PFSK-1 (cell line): ENCODE results near the gene FIBIN. TPM values are rescaled to one million over a fixed set of nuclear protein-coding genes. Genes with fewer than 3 reads are reported as not detected.

ENCODE experiments used
- FOXP2 ChIP-seq: optimal IDR thresholded peaks from 2 replicates; pipeline ENCODE3; 2011; ENCODE audit warnings: borderline replicate concordance, control low read depth, inconsistent platforms; ENCODE audit not compliant: insufficient read depth; ENCODE audit errors: extremely low read length, extremely low read depth
- POLR2AphosphoS5 ChIP-seq: IDR thresholded peaks from 2 replicates; pipeline ENCODE4 v1.6.1; 2012; ENCODE audit warnings: low read depth, mild to moderate bottlenecking, control low read depth, low read length, moderate library complexity
- REST ChIP-seq, 2 experiments: IDR thresholded peaks; 2 replicates each; pipeline versions ENCODE4 v1.6.1 to v1.8.0; 2011 to 2012; ENCODE audit warnings: low read depth in 2 of 2, low read length in 2 of 2, control low read depth in 1 of 2, inconsistent platforms in 1 of 2, mild to moderate bottlenecking in 1 of 2, moderate library complexity in 1 of 2; ENCODE audit not compliant: insufficient read depth in 1 of 2
- SIN3A ChIP-seq: IDR thresholded peaks from 2 replicates; pipeline ENCODE4 v1.6.1; 2012; ENCODE audit warnings: mild to moderate bottlenecking, low read length, moderate library complexity, borderline replicate concordance; ENCODE audit not compliant: insufficient read depth
- TAF1 ChIP-seq: IDR thresholded peaks from 2 replicates; pipeline ENCODE4 v1.6.1; 2012; ENCODE audit warnings: low read length, control low read depth, borderline replicate concordance; ENCODE audit not compliant: insufficient read depth
- polyA plus RNA-seq: library from polyadenylated mRNA; unstranded; fragments of >200 nt; gene quantifications from one replicate; pipeline ENCODE4 v1.2.1, GENCODE V29; 2012; ENCODE audit warnings: low read depth, missing spikeins; ENCODE audit not compliant: insufficient read length

FIBIN gene
- 37.8 TPM for polyA plus RNA-seq

GRCh38 chr11:26993965-26994457, at the start of gene FIBIN:
Gene FIBIN, plus strand, starts transcription at chr11:26994112. Its CDS starts 415 bp downstream, at chr11:26994527.
- TF ChIP-seq TAF1: no peak
- TF ChIP-seq REST (IDR thresholded peaks at IDR 0.05; ENCODE audit: insufficient read depth in 1 of 2, low read depth in 2 of 2, low read length in 2 of 2): no peak
- no peak for TF ChIP-seq SIN3A
- no peak for TF ChIP-seq POLR2AphosphoS5
- TF ChIP-seq FOXP2: no peak

DNA sequence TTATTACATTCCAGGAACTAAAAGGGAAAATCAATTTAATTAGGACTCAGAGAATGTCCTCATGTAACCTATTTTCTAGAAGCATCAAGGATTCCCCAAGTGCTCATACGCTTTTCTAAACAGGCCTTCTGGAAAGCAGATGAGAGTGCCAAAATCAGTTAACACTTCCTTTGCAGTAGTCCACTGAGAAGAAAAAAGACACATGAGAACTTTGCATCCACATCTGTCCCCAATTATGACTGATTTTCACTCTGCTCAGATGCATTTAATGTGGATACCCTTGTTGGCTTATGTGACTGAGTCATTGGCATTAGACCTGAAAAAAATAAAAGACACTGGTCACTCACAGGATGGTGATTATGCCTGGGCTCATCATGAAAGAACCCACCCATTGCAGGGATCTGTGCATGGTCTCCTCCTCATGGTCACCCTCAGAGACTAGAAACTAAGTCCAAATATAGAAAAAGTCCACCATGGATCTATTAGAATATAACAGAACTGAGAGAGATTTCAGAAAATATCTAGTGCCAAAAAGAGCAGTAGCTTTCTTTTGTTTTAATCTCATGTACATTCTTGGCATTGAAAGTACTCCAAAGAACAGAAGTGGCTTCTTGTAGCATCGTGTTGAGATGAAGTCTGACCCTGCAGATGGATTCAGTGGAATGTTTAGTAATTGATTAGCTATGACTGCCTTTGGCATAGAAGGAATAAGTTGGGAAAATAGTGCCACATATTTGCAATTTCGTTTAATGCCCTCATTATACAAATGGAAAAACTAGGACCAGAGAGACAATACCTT, 48.8 kb upstream of the FIBIN start:
- TF ChIP-seq SIN3A (0 out of 2 replicates have a peak, but pooled peaks have one; percentile 38), TAF1 (no peak), REST (IDR thresholded peaks at IDR 0.05; ENCODE audit: insufficient read depth in 1 of 2, low read depth in 2 of 2, low read length in 2 of 2) (0 out of 4 replicates have a peak, but pooled peaks of 1 of the 2 experiments have one; percentile 31)

GRCh38 chr11:26946257-26946716, 47.6 kb upstream of the FIBIN start:
- TF ChIP-seq REST (IDR thresholded peaks at IDR 0.05; ENCODE audit: insufficient read depth in 1 of 2, low read depth in 2 of 2, low read length in 2 of 2) (no peak), FOXP2 (no peak), SIN3A (no peak), TAF1 (no peak), POLR2AphosphoS5 (no peak)

DNA sequence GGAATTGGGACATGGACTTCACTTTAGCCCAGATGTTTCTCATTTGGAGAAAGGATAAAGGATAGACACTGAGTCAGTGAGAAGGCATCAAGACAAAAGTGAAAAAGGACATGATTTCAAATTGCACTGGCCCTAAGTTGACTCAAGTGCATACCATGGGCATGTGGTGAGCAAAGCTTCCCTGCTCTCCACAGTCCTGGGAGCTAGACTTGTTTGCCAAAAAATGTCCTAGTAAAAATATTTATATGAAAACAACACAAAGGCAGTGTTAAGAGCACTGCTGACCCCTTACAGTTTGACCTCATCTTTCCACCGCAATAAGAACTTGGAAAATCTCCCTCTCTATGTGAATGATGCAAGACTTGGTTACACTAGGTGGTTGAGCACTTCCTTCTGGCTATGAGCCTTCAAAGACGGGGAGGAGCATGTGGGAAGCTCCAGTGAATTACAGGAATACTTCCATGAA, 46.5 kb upstream of the FIBIN start:
- TF ChIP-seq FOXP2 (peak; percentile 13), TAF1 (no peak), SIN3A (no peak; the same call in 1 of the 2 replicates), REST (IDR thresholded peaks at IDR 0.05; ENCODE audit: insufficient read depth in 1 of 2, low read depth in 2 of 2, low read length in 2 of 2) (no peak), POLR2AphosphoS5 (no peak)
